Measurements from ENCODE around the gene GULP1.
"Not testable (repeated sequence)": the region's sequence is repeated elsewhere in the genome, so short reads cannot be mapped to it uniquely, and the experiment has no call there.

GULP1 gene

GRCh38 chr2:188291617-188292347 is at the start of gene GULP1:
Gene GULP1, plus strand, starts transcription at chr2:188291874. Its CDS starts 185,829 bp downstream, at chr2:188477703.
- no peak for DNase-seq (ENCODE audit: extremely low read depth in 1 of 2, low read depth in 1 of 2)

GRCh38 chr2:188243381-188243780 is 48.3 kb upstream of the GULP1 start:
- DNase-seq (ENCODE audit: extremely low read depth in 1 of 2, low read depth in 1 of 2), result no peak

- DNase-seq (ENCODE audit: extremely low read depth in 1 of 2, low read depth in 1 of 2), result no peak
Measured at GRCh38 chr2:188244383-188244782, 47.3 kb upstream of the GULP1 start.

GRCh38 chr2:188245230-188245629 is 46.4 kb upstream of the GULP1 start:
- no peak for DNase-seq (ENCODE audit: extremely low read depth in 1 of 2, low read depth in 1 of 2)

GRCh38 chr2:188248513-188248912 is 43.2 kb upstream of the GULP1 start:
- no peak for DNase-seq (ENCODE audit: extremely low read depth in 1 of 2, low read depth in 1 of 2)

GRCh38 chr2:188251034-188251433 is 40.6 kb upstream of the GULP1 start:
- DNase-seq (ENCODE audit: extremely low read depth in 1 of 2, low read depth in 1 of 2), result no peak

- DNase-seq (ENCODE audit: extremely low read depth in 1 of 2, low read depth in 1 of 2), result no peak
Measured at GRCh38 chr2:188256420-188256819, 35.3 kb upstream of the GULP1 start.

GRCh38 chr2:188265315-188265714 is 26.4 kb upstream of the GULP1 start:
- no peak for DNase-seq (ENCODE audit: extremely low read depth in 1 of 2, low read depth in 1 of 2)

GRCh38 chr2:188267776-188268175 is 23.9 kb upstream of the GULP1 start:
- no peak for DNase-seq (ENCODE audit: extremely low read depth in 1 of 2, low read depth in 1 of 2)

- no peak for DNase-seq (ENCODE audit: extremely low read depth in 1 of 2, low read depth in 1 of 2)
Measured at GRCh38 chr2:188269004-188269403, 22.7 kb upstream of the GULP1 start.

GRCh38 chr2:188272121-188272520 is 19.6 kb upstream of the GULP1 start:
- no peak for DNase-seq (ENCODE audit: extremely low read depth in 1 of 2, low read depth in 1 of 2)

- DNase-seq (ENCODE audit: extremely low read depth in 1 of 2, low read depth in 1 of 2), result no peak
Measured at GRCh38 chr2:188274274-188274673, 17.4 kb upstream of the GULP1 start.

- DNase-seq (ENCODE audit: extremely low read depth in 1 of 2, low read depth in 1 of 2), result no peak
Measured at GRCh38 chr2:188276255-188276654, 15.4 kb upstream of the GULP1 start.

- no peak for DNase-seq (ENCODE audit: extremely low read depth in 1 of 2, low read depth in 1 of 2)
Measured at GRCh38 chr2:188277786-188278185, 13.9 kb upstream of the GULP1 start.

GRCh38 chr2:188278388-188279092 is 13.1 kb upstream of the GULP1 start:
- no peak for DNase-seq (ENCODE audit: extremely low read depth in 1 of 2, low read depth in 1 of 2)

GRCh38 chr2:188279093-188279445 is 12.6 kb upstream of the GULP1 start:
- no peak for DNase-seq (ENCODE audit: extremely low read depth in 1 of 2, low read depth in 1 of 2)

- DNase-seq (ENCODE audit: extremely low read depth in 1 of 2, low read depth in 1 of 2), result no peak
Measured at GRCh38 chr2:188280811-188281222, 10.9 kb upstream of the GULP1 start.

GRCh38 chr2:188282907-188283306 is 8.8 kb upstream of the GULP1 start:
- no peak for DNase-seq (ENCODE audit: extremely low read depth in 1 of 2, low read depth in 1 of 2)

GRCh38 chr2:188284251-188284650 is 7.4 kb upstream of the GULP1 start:
- not testable (repeated sequence) for DNase-seq (ENCODE audit: extremely low read depth in 1 of 2, low read depth in 1 of 2)

- DNase-seq (ENCODE audit: extremely low read depth in 1 of 2, low read depth in 1 of 2), result no peak
Measured at GRCh38 chr2:188285049-188285448, 6.6 kb upstream of the GULP1 start.

- no peak for DNase-seq (ENCODE audit: extremely low read depth in 1 of 2, low read depth in 1 of 2)
Measured at GRCh38 chr2:188285774-188286173, 5.9 kb upstream of the GULP1 start.

- DNase-seq (ENCODE audit: extremely low read depth in 1 of 2, low read depth in 1 of 2), result no peak
Measured at GRCh38 chr2:188291142-188291616, 495 bp upstream of the GULP1 start.

Data from stimulated activated CD8-positive, alpha-beta memory T cell treated with anti-CD3 and anti-CD28 coated beads, Interleukin-7, amount 100 ng/mL, for 48 hours (primary cell).